ENCODE data around the gene SCAP. TPM values are rescaled to one million over a fixed set of nuclear protein-coding genes. Genes with fewer than 3 reads are reported as not detected.

SCAP gene
- total RNA-seq, 1 donor from 2014 or later = 43.1 TPM

DNA sequence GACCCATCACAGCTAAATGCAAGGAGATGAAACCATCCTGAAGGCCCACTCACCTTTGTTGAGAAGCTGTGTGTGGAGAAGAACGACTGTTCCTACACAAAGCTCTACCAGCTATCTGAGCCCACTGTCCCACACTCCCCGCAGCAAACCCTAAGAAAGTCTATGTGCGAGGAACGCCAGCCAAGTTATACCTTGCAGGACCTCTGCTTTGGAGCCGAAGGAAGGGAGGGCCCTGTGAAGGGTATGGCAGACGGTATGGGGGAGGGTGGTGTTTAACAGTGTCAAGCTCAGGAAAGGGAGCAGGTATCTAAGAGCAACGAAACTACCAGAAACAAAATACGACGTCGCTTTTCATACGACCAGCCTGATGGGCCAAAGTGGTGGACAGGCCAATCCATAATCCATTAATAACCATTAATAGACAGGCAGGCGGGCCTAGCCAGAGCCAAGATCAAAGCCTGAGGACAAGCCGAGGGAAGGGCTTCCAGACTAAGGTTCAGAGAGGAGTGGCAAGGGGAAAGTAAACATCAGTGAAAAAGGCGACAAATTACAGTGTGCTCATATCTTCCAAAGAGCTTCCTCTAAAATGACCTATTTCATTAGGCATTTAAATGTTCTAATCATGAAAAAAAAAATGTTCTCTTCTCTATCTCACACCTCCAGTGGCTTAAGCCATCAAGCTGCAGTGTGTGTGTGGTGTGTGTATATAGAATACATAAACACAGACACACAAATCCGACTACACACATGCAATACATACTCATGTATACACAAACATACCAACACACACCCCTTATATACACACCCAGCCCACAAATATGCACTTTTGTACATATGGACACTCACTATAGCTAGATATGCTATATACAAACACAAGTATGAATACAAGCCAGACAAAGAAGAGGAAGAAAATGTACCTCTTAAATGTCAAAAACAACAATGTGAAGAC lies 51.0 kb downstream of the SCAP start:
- intact Hi-C loops (cut with micrococcal nuclease) = loop anchor here (5.0 kb wide), 1 partner anchor 48 kb away; no protein-coding TSS in a partner anchor
- no peak overlapping the region for H3K4me3 ChIP-seq
- TF ChIP-seq, protein P1, sequence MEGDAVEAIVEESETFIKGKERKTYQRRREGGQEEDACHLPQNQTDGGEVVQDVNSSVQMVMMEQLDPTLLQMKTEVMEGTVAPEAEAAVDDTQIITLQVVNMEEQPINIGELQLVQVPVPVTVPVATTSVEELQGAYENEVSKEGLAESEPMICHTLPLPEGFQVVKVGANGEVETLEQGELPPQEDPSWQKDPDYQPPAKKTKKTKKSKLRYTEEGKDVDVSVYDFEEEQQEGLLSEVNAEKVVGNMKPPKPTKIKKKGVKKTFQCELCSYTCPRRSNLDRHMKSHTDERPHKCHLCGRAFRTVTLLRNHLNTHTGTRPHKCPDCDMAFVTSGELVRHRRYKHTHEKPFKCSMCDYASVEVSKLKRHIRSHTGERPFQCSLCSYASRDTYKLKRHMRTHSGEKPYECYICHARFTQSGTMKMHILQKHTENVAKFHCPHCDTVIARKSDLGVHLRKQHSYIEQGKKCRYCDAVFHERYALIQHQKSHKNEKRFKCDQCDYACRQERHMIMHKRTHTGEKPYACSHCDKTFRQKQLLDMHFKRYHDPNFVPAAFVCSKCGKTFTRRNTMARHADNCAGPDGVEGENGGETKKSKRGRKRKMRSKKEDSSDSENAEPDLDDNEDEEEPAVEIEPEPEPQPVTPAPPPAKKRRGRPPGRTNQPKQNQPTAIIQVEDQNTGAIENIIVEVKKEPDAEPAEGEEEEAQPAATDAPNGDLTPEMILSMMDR (IDR thresholded peaks at IDR 0.05; ENCODE audit: borderline replicate concordance) = no peak
- no peaks in the 10 kb centered on the region for H3K9me3 ChIP-seq (replicated peaks)
- no peaks in the 10 kb centered on the region for H3K27me3 ChIP-seq (ENCODE audit: low read depth)
- no peak overlapping the region for H3K27ac ChIP-seq (replicated peaks)
- H3K36me3 ChIP-seq = peaks cover 52% of the 10 kb centered on the region
- no peak for DNase-seq
- peaks cover 25% of the 10 kb centered on the region for H3K4me1 ChIP-seq

DNA sequence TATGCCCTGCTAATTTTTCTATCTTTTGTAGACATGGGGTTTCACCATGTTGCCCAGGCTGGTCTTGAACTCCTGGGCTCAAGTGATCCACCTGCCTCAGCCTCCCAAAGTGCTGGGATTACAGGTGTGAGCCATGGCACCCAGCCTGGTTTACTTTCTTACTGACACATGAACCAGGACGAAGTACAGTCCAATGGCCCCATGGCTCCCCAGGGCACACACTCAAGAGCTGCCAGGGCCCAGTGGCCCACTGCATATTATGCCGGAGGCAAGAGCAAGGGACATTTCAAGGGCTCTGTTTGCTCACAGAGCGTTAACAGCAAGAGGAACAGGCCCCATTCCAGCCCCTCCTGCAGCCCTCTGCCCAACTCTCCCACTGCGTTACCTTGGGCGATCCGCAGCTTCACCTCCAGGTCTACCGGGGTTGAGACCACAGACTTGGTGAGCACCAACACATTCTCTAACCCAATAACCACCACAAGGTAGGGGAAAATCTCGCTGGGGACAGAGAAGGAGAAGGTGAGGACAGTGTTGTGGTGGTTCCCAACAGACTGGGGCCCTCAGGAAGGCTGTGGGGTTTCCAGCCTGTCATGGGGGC lies 52.1 kb downstream of the SCAP start:
- H3K27me3 ChIP-seq (ENCODE audit: low read depth) = no peaks in the 10 kb centered on the region
- no peak overlapping the region for H3K4me3 ChIP-seq
- TF ChIP-seq, protein P1 (IDR thresholded peaks at IDR 0.05; ENCODE audit: borderline replicate concordance) = no peak
- H3K36me3 ChIP-seq = peaks cover 62% of the 10 kb centered on the region
- no peak for DNase-seq
- H3K9me3 ChIP-seq (replicated peaks) = no peaks in the 10 kb centered on the region
- H3K27ac ChIP-seq (replicated peaks) = peak overlapping the region; percentile 84
- intact Hi-C loops (cut with micrococcal nuclease) = loop anchor here (5.0 kb wide), 1 partner anchor 49 kb away; no protein-coding TSS in a partner anchor
- H3K4me1 ChIP-seq = peaks cover 25% of the 10 kb centered on the region

DNA sequence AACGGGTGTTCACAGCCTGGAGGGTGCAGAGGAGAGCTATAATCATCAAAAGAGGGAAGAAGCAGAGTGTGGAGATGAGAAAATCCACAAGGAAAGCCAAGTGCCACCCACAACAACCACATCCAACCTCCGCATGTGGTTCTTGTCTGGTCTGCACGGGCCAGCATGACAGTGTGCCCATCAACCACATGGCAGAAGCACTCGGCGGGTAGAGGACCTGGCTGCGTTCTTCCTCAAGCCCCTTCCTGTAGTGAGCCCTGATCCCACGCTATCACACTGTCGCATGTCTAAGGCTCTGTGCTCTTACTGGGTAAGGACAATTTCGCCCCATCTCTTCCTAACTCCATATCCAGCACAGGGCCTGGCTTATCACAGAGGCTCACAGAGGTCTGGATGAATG lies 53.0 kb downstream of the SCAP start:
- Histone ChIP-seq H3K4me1 (peaks cover 25% of the 10 kb centered on the region), H3K4me3 (no peak overlapping the region), H3K27me3 (ENCODE audit: low read depth) (no peaks in the 10 kb centered on the region), H3K27ac (replicated peaks) (peak overlapping the region; percentile 84), H3K9me3 (replicated peaks) (no peaks in the 10 kb centered on the region), H3K36me3 (peaks cover 60% of the 10 kb centered on the region)
- intact Hi-C loops (cut with micrococcal nuclease) = loop anchor here (5.0 kb wide), 1 partner anchor 50 kb away; no protein-coding TSS in a partner anchor
- no peak for DNase-seq
- TF ChIP-seq, protein P1 (IDR thresholded peaks at IDR 0.05; ENCODE audit: borderline replicate concordance) = no peak

DNA sequence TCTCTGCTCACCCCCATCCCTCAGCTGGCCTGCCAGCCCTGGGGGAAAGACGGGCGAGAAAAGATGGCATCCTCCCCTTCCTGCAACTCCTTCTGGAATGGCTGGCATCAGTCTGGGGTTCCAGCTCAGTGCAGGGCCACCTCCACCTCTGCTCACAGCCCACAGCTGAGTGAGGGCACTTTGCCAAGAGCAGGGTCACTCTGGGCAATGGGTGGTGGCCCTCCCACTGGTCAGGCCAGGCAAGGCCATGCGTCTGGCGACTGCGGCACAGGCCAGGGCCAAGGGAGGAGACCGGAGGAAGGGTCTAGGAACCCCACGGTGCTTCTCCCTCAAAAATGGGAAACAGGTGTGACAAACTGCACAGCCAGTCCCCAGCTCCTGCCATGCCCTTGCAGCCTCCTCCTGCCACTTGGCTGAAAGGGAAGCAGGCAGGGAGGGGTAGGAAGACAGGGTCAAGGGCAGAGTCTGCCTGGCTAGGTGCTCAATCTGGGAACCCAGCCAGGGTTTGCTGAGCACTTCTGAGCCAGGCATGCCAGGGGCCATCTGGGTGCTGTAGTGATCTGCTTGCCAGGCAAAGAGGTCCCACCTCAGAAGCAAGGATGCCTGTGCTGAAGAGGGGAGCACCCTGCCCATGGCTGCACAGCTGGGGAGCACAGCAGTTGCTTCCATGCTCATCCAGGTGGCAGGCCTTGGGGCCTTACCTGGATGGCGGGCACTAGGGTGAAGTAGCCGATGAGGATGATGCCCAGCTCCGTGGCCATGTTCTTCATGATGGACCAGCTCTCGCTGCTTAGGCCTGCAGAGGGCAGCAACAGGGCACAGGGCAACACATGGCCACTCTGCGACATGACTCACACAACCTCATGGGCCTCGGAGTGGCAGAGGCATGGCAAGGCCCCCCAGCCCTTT lies 53.7 kb downstream of the SCAP start:
- Histone ChIP-seq H3K27ac (replicated peaks) (peak overlapping the region; percentile 84), H3K9me3 (replicated peaks) (no peaks in the 10 kb centered on the region), H3K27me3 (ENCODE audit: low read depth) (no peaks in the 10 kb centered on the region), H3K4me1 (peaks cover 25% of the 10 kb centered on the region), H3K36me3 (peaks cover 59% of the 10 kb centered on the region), H3K4me3 (peak overlapping the region; percentile 6)
- TF ChIP-seq, protein P1 (IDR thresholded peaks at IDR 0.05; ENCODE audit: borderline replicate concordance) = peak; percentile 32
- intact Hi-C loops (cut with micrococcal nuclease) = loop anchor here (5.0 kb wide), 1 partner anchor 50 kb away; no protein-coding TSS in a partner anchor
- DNase-seq = peak; percentile 68

Data from left ventricle myocardium inferior (tissue), 1 donor.